ENCODE measurements around the gene MLPH.

Gene MLPH

GRCh38 chr2:237492137-237492890, 5.3 kb downstream of the MLPH start:
- TF ChIP-seq GATA2 (IDR thresholded peaks at IDR 0.05; ENCODE audit: low read depth, low read length) (no peak), GATA3 (IDR thresholded peaks at IDR 0.05; ENCODE audit: low read depth, low read length) (no peak)

GRCh38 chr2:237494066-237494465, 7.0 kb downstream of the MLPH start:
- TF ChIP-seq GATA2 (IDR thresholded peaks at IDR 0.05; ENCODE audit: low read depth, low read length) (no peak), GATA3 (IDR thresholded peaks at IDR 0.05; ENCODE audit: low read depth, low read length) (no peak)

- TF ChIP-seq GATA3 (IDR thresholded peaks at IDR 0.05; ENCODE audit: low read depth, low read length) (no peak), GATA2 (IDR thresholded peaks at IDR 0.05; ENCODE audit: low read depth, low read length) (no peak)
Observed at GRCh38 chr2:237495521-237496117, 8.6 kb downstream of the MLPH start.

GRCh38 chr2:237496428-237496827, 9.4 kb downstream of the MLPH start:
- TF ChIP-seq GATA2 (IDR thresholded peaks at IDR 0.05; ENCODE audit: low read depth, low read length) = no peak
- TF ChIP-seq GATA3 (IDR thresholded peaks at IDR 0.05; ENCODE audit: low read depth, low read length) = no peak

- TF ChIP-seq GATA3 (IDR thresholded peaks at IDR 0.05; ENCODE audit: low read depth, low read length) (no peak), GATA2 (IDR thresholded peaks at IDR 0.05; ENCODE audit: low read depth, low read length) (no peak)
Observed at GRCh38 chr2:237497009-237497837, 10.2 kb downstream of the MLPH start.

GRCh38 chr2:237497838-237498186, 10.8 kb downstream of the MLPH start:
- TF ChIP-seq GATA3 (IDR thresholded peaks at IDR 0.05; ENCODE audit: low read depth, low read length) = no peak
- TF ChIP-seq GATA2 (IDR thresholded peaks at IDR 0.05; ENCODE audit: low read depth, low read length) = no peak

GRCh38 chr2:237498341-237498740, 11.3 kb downstream of the MLPH start:
- no peak for TF ChIP-seq GATA3 (IDR thresholded peaks at IDR 0.05; ENCODE audit: low read depth, low read length)
- no peak for TF ChIP-seq GATA2 (IDR thresholded peaks at IDR 0.05; ENCODE audit: low read depth, low read length)

- TF ChIP-seq GATA3 (IDR thresholded peaks at IDR 0.05; ENCODE audit: low read depth, low read length) (no peak), GATA2 (IDR thresholded peaks at IDR 0.05; ENCODE audit: low read depth, low read length) (no peak)
Observed at GRCh38 chr2:237500681-237501424, 13.8 kb downstream of the MLPH start.

- TF ChIP-seq GATA2 (IDR thresholded peaks at IDR 0.05; ENCODE audit: low read depth, low read length) (no peak), GATA3 (IDR thresholded peaks at IDR 0.05; ENCODE audit: low read depth, low read length) (no peak)
Observed at GRCh38 chr2:237501892-237502513, 15.0 kb downstream of the MLPH start.

GRCh38 chr2:237503201-237503600, 16.1 kb downstream of the MLPH start:
- no peak for TF ChIP-seq GATA3 (IDR thresholded peaks at IDR 0.05; ENCODE audit: low read depth, low read length)
- no peak for TF ChIP-seq GATA2 (IDR thresholded peaks at IDR 0.05; ENCODE audit: low read depth, low read length)

- TF ChIP-seq GATA3 (IDR thresholded peaks at IDR 0.05; ENCODE audit: low read depth, low read length) (no peak), GATA2 (IDR thresholded peaks at IDR 0.05; ENCODE audit: low read depth, low read length) (no peak)
Observed at GRCh38 chr2:237505188-237505939, 18.3 kb downstream of the MLPH start.

GRCh38 chr2:237507512-237507911, 20.5 kb downstream of the MLPH start:
- no peak for TF ChIP-seq GATA2 (IDR thresholded peaks at IDR 0.05; ENCODE audit: low read depth, low read length)

- TF ChIP-seq GATA3 (IDR thresholded peaks at IDR 0.05; ENCODE audit: low read depth, low read length) (no peak), GATA2 (IDR thresholded peaks at IDR 0.05; ENCODE audit: low read depth, low read length) (no peak)
Observed at GRCh38 chr2:237508361-237508760, 21.3 kb downstream of the MLPH start.
